SK-N-SH treated with all-trans-retinoic acid at 6 μM for 48 hours (cell line): ENCODE measurements around the gene DDX25.

Experiments used
- ARNTL ChIP-seq: fragments of 450-650 bp; formaldehyde crosslinking; IDR thresholded peaks from 2 replicates; pipeline ENCODE4 v1.5.0; 2020; ENCODE audit warnings: low read depth, mild to moderate bottlenecking, moderate library complexity, borderline replicate concordance
- CREB5 ChIP-seq: fragments of 250-450 bp; sonication (Bioruptor Pico); IDR thresholded peaks from 2 replicates; pipeline ENCODE4 v1.5.1; 2020; ENCODE audit warnings: low read depth, mild to moderate bottlenecking, moderate library complexity
- POU6F1 ChIP-seq: fragments of 250-450 bp; sonication (Bioruptor Pico); IDR thresholded peaks from 2 replicates; pipeline ENCODE4 v1.8.0; 2021; ENCODE audit warnings: low read depth, mild to moderate bottlenecking, moderate library complexity, borderline replicate concordance
- PPARA ChIP-seq: fragments of 250-450 bp; sonication (Bioruptor Pico); IDR thresholded peaks from 2 replicates; pipeline ENCODE4 v1.5.0; 2020; ENCODE audit warnings: mild to moderate bottlenecking, borderline replicate concordance
- TOX ChIP-seq: fragments of 250-450 bp; sonication (Bioruptor Pico); IDR thresholded peaks from 2 replicates; pipeline ENCODE4 v1.8.0; 2021; ENCODE audit warnings: mild to moderate bottlenecking, moderate library complexity, borderline replicate concordance
- ZC3H10 ChIP-seq: fragments of 250-450 bp; sonication (Bioruptor Pico); IDR thresholded peaks from 2 replicates; pipeline ENCODE4 v1.5.1; 2021; ENCODE audit warnings: mild to moderate bottlenecking, moderate library complexity
- ZFP3 ChIP-seq: fragments of 250-450 bp; sonication (Bioruptor Pico); IDR thresholded peaks from 2 replicates; pipeline ENCODE4 v1.5.0; 2020; ENCODE audit warnings: mild to moderate bottlenecking, moderate library complexity
- ZFP30 ChIP-seq: fragments of 450-650 bp; formaldehyde crosslinking; IDR thresholded peaks from 2 replicates; pipeline ENCODE4 v1.5.0; 2022; ENCODE audit warnings: mild to moderate bottlenecking, moderate library complexity
- TF ChIP-seq, protein P1 (sequence below): fragments of 250-450 bp; sonication (Bioruptor Pico); IDR thresholded peaks from 2 replicates; pipeline ENCODE4 v1.8.0; 2020; ENCODE audit warnings: mild to moderate bottlenecking, moderate library complexity, borderline replicate concordance
- TF ChIP-seq, protein P2 (sequence below): fragments of 250-450 bp; sonication (Bioruptor Pico); IDR thresholded peaks from 2 replicates; pipeline ENCODE4 v1.5.0; 2020; ENCODE audit warnings: mild to moderate bottlenecking, moderate library complexity

DNA sequence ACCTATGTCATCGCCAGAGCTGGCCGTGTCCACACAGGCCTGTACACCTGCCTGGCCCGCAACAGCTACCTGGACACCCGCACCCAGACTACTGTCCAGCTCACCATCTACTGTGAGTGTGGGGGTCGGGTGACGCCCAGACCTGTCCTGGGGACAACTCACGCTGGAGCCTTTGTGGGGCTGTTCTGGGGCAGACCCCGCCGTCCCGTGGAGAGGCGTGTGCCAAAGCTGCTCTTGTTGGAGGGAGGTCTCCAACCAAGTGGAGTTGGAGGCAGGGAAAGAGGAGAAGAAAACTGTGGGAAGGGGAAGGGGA is 45.8 kb downstream of the DDX25 start:
- TF ChIP-seq TOX (CRISPR knock-in tag) (no peak), ARNTL (no peak), PPARA (CRISPR knock-in tag) (no peak), ZC3H10 (CRISPR knock-in tag) (no peak), POU6F1 (no peak), ZFP3 (CRISPR knock-in tag) (no peak), ZFP30 (CRISPR knock-in tag) (no peak), CREB5 (CRISPR knock-in tag) (no peak)
- TF ChIP-seq, protein P1, sequence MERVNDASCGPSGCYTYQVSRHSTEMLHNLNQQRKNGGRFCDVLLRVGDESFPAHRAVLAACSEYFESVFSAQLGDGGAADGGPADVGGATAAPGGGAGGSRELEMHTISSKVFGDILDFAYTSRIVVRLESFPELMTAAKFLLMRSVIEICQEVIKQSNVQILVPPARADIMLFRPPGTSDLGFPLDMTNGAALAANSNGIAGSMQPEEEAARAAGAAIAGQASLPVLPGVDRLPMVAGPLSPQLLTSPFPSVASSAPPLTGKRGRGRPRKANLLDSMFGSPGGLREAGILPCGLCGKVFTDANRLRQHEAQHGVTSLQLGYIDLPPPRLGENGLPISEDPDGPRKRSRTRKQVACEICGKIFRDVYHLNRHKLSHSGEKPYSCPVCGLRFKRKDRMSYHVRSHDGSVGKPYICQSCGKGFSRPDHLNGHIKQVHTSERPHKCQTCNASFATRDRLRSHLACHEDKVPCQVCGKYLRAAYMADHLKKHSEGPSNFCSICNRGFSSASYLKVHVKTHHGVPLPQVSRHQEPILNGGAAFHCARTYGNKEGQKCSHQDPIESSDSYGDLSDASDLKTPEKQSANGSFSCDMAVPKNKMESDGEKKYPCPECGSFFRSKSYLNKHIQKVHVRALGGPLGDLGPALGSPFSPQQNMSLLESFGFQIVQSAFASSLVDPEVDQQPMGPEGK: no peak
- TF ChIP-seq, protein P2, sequence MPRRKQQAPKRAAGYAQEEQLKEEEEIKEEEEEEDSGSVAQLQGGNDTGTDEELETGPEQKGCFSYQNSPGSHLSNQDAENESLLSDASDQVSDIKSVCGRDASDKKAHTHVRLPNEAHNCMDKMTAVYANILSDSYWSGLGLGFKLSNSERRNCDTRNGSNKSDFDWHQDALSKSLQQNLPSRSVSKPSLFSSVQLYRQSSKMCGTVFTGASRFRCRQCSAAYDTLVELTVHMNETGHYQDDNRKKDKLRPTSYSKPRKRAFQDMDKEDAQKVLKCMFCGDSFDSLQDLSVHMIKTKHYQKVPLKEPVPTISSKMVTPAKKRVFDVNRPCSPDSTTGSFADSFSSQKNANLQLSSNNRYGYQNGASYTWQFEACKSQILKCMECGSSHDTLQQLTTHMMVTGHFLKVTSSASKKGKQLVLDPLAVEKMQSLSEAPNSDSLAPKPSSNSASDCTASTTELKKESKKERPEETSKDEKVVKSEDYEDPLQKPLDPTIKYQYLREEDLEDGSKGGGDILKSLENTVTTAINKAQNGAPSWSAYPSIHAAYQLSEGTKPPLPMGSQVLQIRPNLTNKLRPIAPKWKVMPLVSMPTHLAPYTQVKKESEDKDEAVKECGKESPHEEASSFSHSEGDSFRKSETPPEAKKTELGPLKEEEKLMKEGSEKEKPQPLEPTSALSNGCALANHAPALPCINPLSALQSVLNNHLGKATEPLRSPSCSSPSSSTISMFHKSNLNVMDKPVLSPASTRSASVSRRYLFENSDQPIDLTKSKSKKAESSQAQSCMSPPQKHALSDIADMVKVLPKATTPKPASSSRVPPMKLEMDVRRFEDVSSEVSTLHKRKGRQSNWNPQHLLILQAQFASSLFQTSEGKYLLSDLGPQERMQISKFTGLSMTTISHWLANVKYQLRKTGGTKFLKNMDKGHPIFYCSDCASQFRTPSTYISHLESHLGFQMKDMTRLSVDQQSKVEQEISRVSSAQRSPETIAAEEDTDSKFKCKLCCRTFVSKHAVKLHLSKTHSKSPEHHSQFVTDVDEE: no peak
